Breast epithelium (tissue), 4 donors: ENCODE results near the gene MECR. TPM values are rescaled to one million over a fixed set of nuclear protein-coding genes. Genes with fewer than 3 reads are reported as not detected.
"Not testable (repeated sequence)": the region's sequence is repeated elsewhere in the genome, so short reads cannot be mapped to it uniquely, and the experiment has no call there.

Experiments
- DNase-seq, 2 donors: peaks; one replicate each; pipeline ENCODE4 v3.0.0-alpha.2; 2019; ENCODE audit warnings: low spot score in 2 of 2
- H3K27ac ChIP-seq, 2 donors: fragments of 200-600 bp; sonication (generic) in 1 of 2; one replicate each; pipeline ENCODE4 v1.5.1; 2016 to 2019; ENCODE audit warnings: mild to moderate bottlenecking in 1 of 2
- H3K27me3 ChIP-seq, 2 donors: fragments of 200-600 bp; sonication (generic) in 1 of 2; one replicate each; pipeline versions ENCODE4 v1.5.1 to v1.6.0; 2017 to 2019; ENCODE audit warnings: control low read depth in 1 of 2, mild to moderate bottlenecking in 1 of 2
- H3K36me3 ChIP-seq: fragments of 200-600 bp; one replicate; pipeline ENCODE4 v1.5.1; 2019
- H3K4me1 ChIP-seq, 2 donors: fragments of 200-600 bp; sonication (generic); one replicate each; pipeline ENCODE4 v1.5.1; 2016 to 2019; ENCODE audit warnings: control low read depth in 1 of 2
- H3K4me3 ChIP-seq, 3 donors: fragments of 200-600 bp; sonication (generic); 1 replicate in 2 of 3; 2 replicates in 1 of 3; pipeline ENCODE4 v1.5.1; 2016 to 2019; ENCODE audit warnings: mild to moderate bottlenecking in 3 of 3, moderate library complexity in 2 of 3
- H3K9me3 ChIP-seq, 2 donors: fragments of 200-600 bp; sonication (generic) in 1 of 2; one replicate each; pipeline ENCODE4 v1.5.1; 2016 to 2019; ENCODE audit warnings: control low read depth in 1 of 2
- POLR2A ChIP-seq: fragments of 450-650 bp; IDR thresholded peaks from one replicate; pipeline ENCODE4 v1.6.1; 2016; ENCODE audit warnings: antibody characterized with exemption, mild to moderate bottlenecking, moderate library complexity
- POLR2AphosphoS5 ChIP-seq, 3 donors: sonication (generic); formaldehyde crosslinking; IDR thresholded peaks; one replicate each; pipeline ENCODE4 v1.6.1; 2017; ENCODE audit warnings: antibody characterized with exemption in 3 of 3
- intact Hi-C: fragments of 100-400 bp; cut with DNase I; formaldehyde crosslinking; loops from one replicate; pipeline ENCODE4 v1.15.1; 2023; ENCODE audit warnings: low total_unique reads
- total RNA-seq, 3 donors: library from RNA; depleted of rRNA; stranded (reverse); fragments of >200 nt; gene quantifications; one replicate each; pipeline ENCODE4 v1.1.0, GENCODE V29; 2016
- TF ChIP-seq, protein P1 (sequence below), 3 donors: fragments of 450-650 bp; IDR thresholded peaks; one replicate each; pipeline ENCODE4 v1.5.1; 2016 to 2017; ENCODE audit warnings: antibody characterized with exemption in 3 of 3, mild to moderate bottlenecking in 3 of 3, moderate library complexity in 3 of 3

Gene MECR
- total RNA-seq, 3 donors from 2014 or later: 21.0 to 23.3 (median 21.3) TPM

DNA sequence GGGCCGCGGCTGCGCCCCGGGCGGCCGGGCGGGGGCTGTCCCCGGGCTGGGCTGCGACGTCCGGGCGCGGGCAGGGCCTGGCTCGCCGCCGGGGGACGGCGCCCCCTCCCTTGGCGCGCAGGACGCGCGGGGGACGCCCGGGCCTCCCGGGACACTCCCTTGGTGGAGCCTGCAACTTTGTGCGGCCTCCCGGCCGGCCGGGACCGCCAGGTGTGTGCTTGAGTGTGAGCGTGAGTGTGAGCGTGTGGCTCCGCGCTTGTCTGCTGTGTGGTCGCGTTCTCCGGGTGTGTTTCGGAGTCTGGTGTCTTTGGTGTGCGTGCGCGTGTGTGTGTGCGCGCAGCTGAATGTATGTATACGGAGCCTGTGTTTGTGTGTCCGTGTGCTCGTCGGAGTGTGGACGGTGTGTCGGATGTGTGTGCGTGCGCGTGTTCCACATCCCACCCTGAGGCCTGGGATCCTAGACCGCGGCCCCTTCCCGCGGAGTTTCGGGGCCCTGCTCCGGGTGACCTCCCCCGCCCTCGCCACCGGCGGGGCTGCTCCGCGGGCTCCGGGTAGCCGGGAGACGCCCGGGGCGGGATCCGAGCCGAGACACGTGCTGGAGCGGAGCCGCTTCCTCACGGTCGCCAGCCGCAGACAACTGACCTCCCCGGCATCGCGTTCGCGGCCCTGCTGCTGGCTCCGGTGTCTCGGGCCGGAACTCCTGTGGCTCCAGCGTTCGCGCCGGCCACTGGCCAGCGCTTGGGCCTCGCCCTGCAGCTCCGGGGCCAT, 7.3 kb upstream of the MECR start:
- no peak for TF ChIP-seq POLR2A
- TF ChIP-seq, protein P1, sequence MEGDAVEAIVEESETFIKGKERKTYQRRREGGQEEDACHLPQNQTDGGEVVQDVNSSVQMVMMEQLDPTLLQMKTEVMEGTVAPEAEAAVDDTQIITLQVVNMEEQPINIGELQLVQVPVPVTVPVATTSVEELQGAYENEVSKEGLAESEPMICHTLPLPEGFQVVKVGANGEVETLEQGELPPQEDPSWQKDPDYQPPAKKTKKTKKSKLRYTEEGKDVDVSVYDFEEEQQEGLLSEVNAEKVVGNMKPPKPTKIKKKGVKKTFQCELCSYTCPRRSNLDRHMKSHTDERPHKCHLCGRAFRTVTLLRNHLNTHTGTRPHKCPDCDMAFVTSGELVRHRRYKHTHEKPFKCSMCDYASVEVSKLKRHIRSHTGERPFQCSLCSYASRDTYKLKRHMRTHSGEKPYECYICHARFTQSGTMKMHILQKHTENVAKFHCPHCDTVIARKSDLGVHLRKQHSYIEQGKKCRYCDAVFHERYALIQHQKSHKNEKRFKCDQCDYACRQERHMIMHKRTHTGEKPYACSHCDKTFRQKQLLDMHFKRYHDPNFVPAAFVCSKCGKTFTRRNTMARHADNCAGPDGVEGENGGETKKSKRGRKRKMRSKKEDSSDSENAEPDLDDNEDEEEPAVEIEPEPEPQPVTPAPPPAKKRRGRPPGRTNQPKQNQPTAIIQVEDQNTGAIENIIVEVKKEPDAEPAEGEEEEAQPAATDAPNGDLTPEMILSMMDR (IDR thresholded peaks at IDR 0.05): no peak
- TF ChIP-seq POLR2AphosphoS5 (IDR thresholded peaks at IDR 0.05): peak in 2 of 3 donors; percentile 9 to 12
- intact Hi-C loops: loop anchor here (10.0 kb wide), 1 partner anchor 847 kb away; no protein-coding TSS in a partner anchor
- H3K9me3 ChIP-seq: no peaks in the 10 kb centered on the region

DNA sequence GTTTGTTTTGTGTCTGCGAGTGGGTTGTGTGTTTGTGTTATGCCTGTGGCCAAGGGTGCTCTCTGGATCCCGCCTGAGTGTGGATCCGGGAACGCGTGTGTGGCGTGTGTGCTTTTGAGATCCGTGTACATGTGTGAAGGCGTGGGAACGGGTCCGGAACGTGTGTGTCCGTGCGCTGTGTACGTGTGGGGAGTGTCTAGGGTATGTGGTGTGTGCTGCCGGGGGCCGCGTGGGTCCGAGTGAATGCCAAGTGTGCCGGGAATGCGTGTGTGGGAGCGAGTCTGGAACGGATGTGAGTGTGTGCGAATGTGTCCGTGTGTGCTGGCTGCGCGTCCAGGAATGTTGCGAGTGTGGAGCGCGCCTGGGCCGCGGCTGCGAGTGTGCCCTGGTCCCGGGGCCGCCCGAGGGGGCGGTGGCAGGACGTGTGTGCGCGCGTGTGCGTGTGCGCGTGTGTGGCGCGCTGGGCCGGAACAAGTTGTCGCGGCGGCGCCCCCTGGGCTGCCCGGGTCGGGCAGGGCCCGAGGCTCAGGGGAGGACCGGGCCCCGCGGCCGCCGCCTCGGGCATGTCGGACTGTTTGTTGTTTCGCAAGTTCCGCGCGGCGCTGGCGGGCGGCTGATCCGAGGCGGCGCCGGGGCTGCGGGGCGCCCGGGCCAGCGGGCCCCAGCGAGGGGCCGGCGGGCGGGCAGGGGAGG, 6.5 kb upstream of the MECR start:
- intact Hi-C loops: loop anchor here (10.0 kb wide), 1 partner anchor 848 kb away; no protein-coding TSS in a partner anchor
- DNase-seq: peak in 1 of 2 donors; percentile 53
- peak overlapping the region; percentile 75 to 83 for H3K27ac ChIP-seq
- H3K4me3 ChIP-seq: peak overlapping the region; percentile 58 to 77 (median 76)
- H3K9me3 ChIP-seq: no peaks in the 10 kb centered on the region
- peaks cover 4 to 16% of the 10 kb centered on the region in 2 donors for H3K4me1 ChIP-seq
- H3K36me3 ChIP-seq: no peaks in the 10 kb centered on the region
- TF ChIP-seq, protein P1 (IDR thresholded peaks at IDR 0.05): no peak
- peak; percentile 26 to 66 (median 46) for TF ChIP-seq POLR2AphosphoS5 (IDR thresholded peaks at IDR 0.05)
- no peak for TF ChIP-seq POLR2A
- H3K27me3 ChIP-seq: no peaks in the 10 kb centered on the region

More for the DNA sequence above, 7.3 kb upstream of the MECR start:
- Histone ChIP-seq H3K27me3 (no peaks in the 10 kb centered on the region), H3K4me3 (peak overlapping the region; percentile 58 to 77 (median 76)), H3K36me3 (no peaks in the 10 kb centered on the region), H3K27ac (peak overlapping the region; percentile 83 to 84), H3K4me1 (peaks cover 4 to 16% of the 10 kb centered on the region in 2 donors)
- peak; percentile 40 to 62 for DNase-seq

DNA sequence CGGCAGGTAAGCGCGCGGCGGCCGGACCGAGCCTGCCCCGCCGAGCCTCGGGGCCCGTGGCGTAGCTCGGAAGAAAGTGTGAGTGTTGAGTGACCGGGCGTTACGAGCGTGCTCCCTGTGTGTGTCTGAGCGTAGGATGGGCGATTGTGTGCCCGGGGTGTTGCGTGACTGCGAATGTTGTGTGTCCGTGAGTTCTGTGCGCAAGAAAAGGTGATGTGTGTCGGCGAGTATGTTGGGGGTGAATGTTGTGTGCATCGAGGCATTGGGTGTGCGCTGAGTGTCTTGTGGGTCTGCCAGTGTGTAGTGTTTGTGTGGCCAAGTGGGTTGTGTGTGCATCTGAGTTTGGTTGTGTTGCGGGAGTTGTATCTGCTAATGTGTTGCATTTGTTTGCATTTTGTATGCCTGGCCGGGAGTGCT, 6.0 kb upstream of the MECR start:
- H3K27me3 ChIP-seq: no peaks in the 10 kb centered on the region
- DNase-seq: no peak
- intact Hi-C loops: loop anchor here (10.0 kb wide), 1 partner anchor 848 kb away; no protein-coding TSS in a partner anchor
- H3K4me3 ChIP-seq: peak overlapping the region; percentile 58 to 77 (median 76)
- no peaks in the 10 kb centered on the region for H3K9me3 ChIP-seq
- H3K36me3 ChIP-seq: no peaks in the 10 kb centered on the region
- peaks cover 4 to 16% of the 10 kb centered on the region in 2 donors for H3K4me1 ChIP-seq
- TF ChIP-seq POLR2AphosphoS5 (IDR thresholded peaks at IDR 0.05) (no peak), POLR2A (no peak)
- TF ChIP-seq, protein P1 (IDR thresholded peaks at IDR 0.05): no peak
- H3K27ac ChIP-seq: peak overlapping the region; percentile 75 to 83

DNA sequence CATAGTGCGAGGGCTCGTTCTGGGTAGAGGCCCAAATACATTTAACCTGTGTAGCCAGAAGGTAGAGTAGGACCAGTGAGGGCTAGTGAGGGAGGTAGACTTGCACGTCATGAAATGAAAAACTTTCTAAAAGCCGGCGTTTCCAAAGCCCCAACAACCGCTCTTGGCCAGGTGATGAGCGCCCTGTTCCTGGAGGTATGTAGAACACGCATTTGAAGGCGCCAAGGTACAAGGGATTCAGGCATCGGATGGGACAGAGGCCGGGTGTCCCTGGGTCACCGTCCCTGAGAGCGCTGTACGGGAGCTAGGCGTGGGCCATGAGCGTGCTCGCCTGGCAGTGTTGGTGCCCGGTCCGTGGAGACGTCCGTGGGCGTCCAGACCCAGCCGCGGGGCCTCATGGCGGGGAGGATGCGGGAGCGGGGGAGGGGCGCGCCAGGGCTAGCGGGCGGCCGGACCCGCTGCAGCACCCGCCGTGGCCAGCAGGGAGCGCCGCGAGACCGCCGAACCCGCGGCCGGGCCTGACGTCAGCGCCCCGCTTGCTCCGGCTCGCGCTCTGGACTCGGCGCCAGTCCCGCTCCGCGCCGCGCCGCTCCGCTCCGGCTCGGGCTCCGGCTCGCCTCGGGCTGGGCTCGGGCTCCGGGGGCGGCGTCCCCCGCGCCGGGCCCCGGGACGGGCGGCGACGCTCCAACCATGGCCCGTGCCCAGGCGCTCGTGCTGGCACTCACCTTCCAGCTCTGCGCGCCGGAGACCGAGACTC, 5.4 kb upstream of the MECR start, which contains the start of gene PTPRU:
Gene PTPRU, plus strand, starts transcription at position 568 of the 757 bp plus-strand sequence. Its CDS starts 123 bp downstream, at position 691.
- H3K4me3 ChIP-seq: peak within 1 kb of the TSS; percentile 58 to 77 (median 76)
- H3K27me3 ChIP-seq: no peaks in the 10 kb centered on the region
- TF ChIP-seq POLR2AphosphoS5 (IDR thresholded peaks at IDR 0.05) (peak in 1 of 3 donors; percentile 13), POLR2A (no peak)
- TF ChIP-seq, protein P1 (IDR thresholded peaks at IDR 0.05): peak; percentile 22 to 99 (median 22)
- intact Hi-C loops: loop anchor here (10.0 kb wide), 1 partner anchor 849 kb away; no protein-coding TSS in a partner anchor
- peaks cover 6 to 16% of the 10 kb centered on the region in 2 donors for H3K4me1 ChIP-seq
- H3K36me3 ChIP-seq: no peaks in the 10 kb centered on the region
- H3K9me3 ChIP-seq: no peaks in the 10 kb centered on the region
- DNase-seq: peak; percentile 65 to 79
- peak within 1 kb of the TSS; percentile 75 to 83 for H3K27ac ChIP-seq

DNA sequence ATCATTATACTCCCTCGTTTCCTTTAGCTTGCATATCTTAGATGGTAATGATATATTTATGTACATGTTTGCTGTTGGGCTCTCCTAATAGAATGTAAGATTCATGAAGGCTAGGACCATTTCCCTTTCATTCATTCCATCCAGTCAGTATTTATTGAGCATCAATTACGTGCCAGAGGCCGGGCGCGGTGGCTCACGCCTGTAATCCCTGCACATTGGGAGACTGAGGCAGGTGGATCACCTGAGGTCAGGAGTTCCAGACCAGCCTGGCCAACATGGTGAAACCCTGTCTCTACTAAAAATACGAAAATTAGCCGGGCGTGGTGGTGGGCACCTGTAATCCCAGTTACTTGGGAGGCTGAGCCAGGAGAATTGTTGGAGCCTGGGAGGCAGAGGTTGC, 4.1 kb upstream of the MECR start:
- not testable (repeated sequence) for DNase-seq, H3K27ac ChIP-seq, H3K27me3 ChIP-seq, H3K4me3 ChIP-seq, H3K36me3 ChIP-seq, H3K9me3 ChIP-seq
- intact Hi-C loops: loop anchor here (10.0 kb wide), 1 partner anchor 850 kb away; no protein-coding TSS in a partner anchor
- peaks cover 8 to 15% of the 10 kb centered on the region in 2 donors for H3K4me1 ChIP-seq
